Muscle layer of colon (tissue), 2 donors: ENCODE data around the gene GOLGA3.
A peak's percentile ranks its signal among the peaks of the same experiment; 100 is the strongest.
"Not testable (repeated sequence)": the region's sequence is repeated elsewhere in the genome, so short reads cannot be mapped to it uniquely, and the experiment has no call there.

Experiments used
- H3K27ac ChIP-seq: one replicate; pipeline ENCODE4 v1.7.0; 2013; ENCODE audit warnings: low read depth, mild to moderate bottlenecking, low read length, moderate library complexity
- H3K27me3 ChIP-seq, 2 donors: one replicate each; pipeline ENCODE4 v1.7.0; 2013; ENCODE audit warnings: low read length in 2 of 2, mild to moderate bottlenecking in 2 of 2; ENCODE audit not compliant: insufficient read depth in 2 of 2, control insufficient read depth in 1 of 2
- H3K36me3 ChIP-seq: one replicate; pipeline ENCODE4 v1.7.0; 2013; ENCODE audit warnings: mild to moderate bottlenecking, low read length; ENCODE audit not compliant: insufficient read depth
- H3K4me1 ChIP-seq: one replicate; pipeline ENCODE4 v1.7.0; 2013; ENCODE audit warnings: mild to moderate bottlenecking, low read length; ENCODE audit not compliant: insufficient read depth
- H3K4me3 ChIP-seq, 2 donors: one replicate each; pipeline ENCODE4 v1.7.0; 2013; ENCODE audit warnings: low read length in 2 of 2, low read depth in 1 of 2, mild to moderate bottlenecking in 1 of 2, moderate library complexity in 1 of 2
- H3K9ac ChIP-seq: one replicate; pipeline ENCODE4 v1.7.0; 2013; ENCODE audit warnings: low read length
- H3K9me3 ChIP-seq: one replicate; pipeline ENCODE4 v1.7.0; 2013; ENCODE audit warnings: mild to moderate bottlenecking, low read length
- donor health status: abdominal sarcoma.
- donor health status: Adenocarcinoma of cecum.

GOLGA3 gene

GRCh38 chr12:132827763-132828703 lies 636 bp downstream of the GOLGA3 start:
- H3K9me3 ChIP-seq = no peaks in the 10 kb centered on the region
- H3K27me3 ChIP-seq = no peaks in the 10 kb centered on the region
- peak overlapping the region; percentile 41 for H3K9ac ChIP-seq
- H3K4me3 ChIP-seq = peak overlapping the region; percentile 85 to 97
- H3K27ac ChIP-seq = peak overlapping the region; percentile 91
- peaks cover 16% of the 10 kb centered on the region for H3K4me1 ChIP-seq
- H3K36me3 ChIP-seq = peaks cover 31% of the 10 kb centered on the region

GRCh38 chr12:132825861-132826260 lies 2.8 kb downstream of the GOLGA3 start:
- Histone ChIP-seq H3K4me3 (no peak overlapping the region), H3K9ac (no peak overlapping the region), H3K27me3 (no peaks in the 10 kb centered on the region), H3K27ac (no peak overlapping the region), H3K9me3 (no peaks in the 10 kb centered on the region), H3K36me3 (peaks cover 37% of the 10 kb centered on the region), H3K4me1 (peaks cover 16% of the 10 kb centered on the region)

GRCh38 chr12:132825089-132825488 lies 3.6 kb downstream of the GOLGA3 start:
- Histone ChIP-seq H3K27ac (no peak overlapping the region), H3K9ac (no peak overlapping the region), H3K9me3 (no peaks in the 10 kb centered on the region), H3K4me3 (no peak overlapping the region), H3K36me3 (peaks cover 43% of the 10 kb centered on the region), H3K27me3 (no peaks in the 10 kb centered on the region), H3K4me1 (peaks cover 16% of the 10 kb centered on the region)

- no peak overlapping the region for H3K9ac ChIP-seq
- peaks cover 51% of the 10 kb centered on the region for H3K36me3 ChIP-seq
- H3K27me3 ChIP-seq = no peaks in the 10 kb centered on the region
- peaks cover 16% of the 10 kb centered on the region for H3K4me1 ChIP-seq
- H3K9me3 ChIP-seq = no peaks in the 10 kb centered on the region
- no peak overlapping the region for H3K27ac ChIP-seq
- no peak overlapping the region for H3K4me3 ChIP-seq
These were observed 4.6 kb downstream of the GOLGA3 start for GRCh38 chr12:132824053-132824452.

- no peak overlapping the region for H3K9ac ChIP-seq
- H3K36me3 ChIP-seq = peaks cover 61% of the 10 kb centered on the region
These were observed 10.1 kb downstream of the GOLGA3 start for GRCh38 chr12:132818562-132818961.

GRCh38 chr12:132814232-132814631 lies 14.4 kb downstream of the GOLGA3 start:
- Histone ChIP-seq H3K4me1 (no peaks in the 10 kb centered on the region), H3K9me3 (no peaks in the 10 kb centered on the region), H3K4me3 (no peak overlapping the region), H3K9ac (no peak overlapping the region), H3K27me3 (no peaks in the 10 kb centered on the region), H3K27ac (no peak overlapping the region), H3K36me3 (peaks cover 56% of the 10 kb centered on the region)

More at GRCh38 chr12:132818562-132818961, 10.1 kb downstream of the GOLGA3 start:
- H3K27ac ChIP-seq = no peak overlapping the region
- no peaks in the 10 kb centered on the region for H3K4me1 ChIP-seq
- H3K27me3 ChIP-seq = no peaks in the 10 kb centered on the region
- no peaks in the 10 kb centered on the region for H3K9me3 ChIP-seq
- H3K4me3 ChIP-seq = no peak overlapping the region

- Histone ChIP-seq H3K4me3 (no peak overlapping the region), H3K36me3 (peaks cover 50% of the 10 kb centered on the region), H3K9ac (no peak overlapping the region), H3K9me3 (no peaks in the 10 kb centered on the region), H3K27me3 (no peaks in the 10 kb centered on the region), H3K4me1 (no peaks in the 10 kb centered on the region), H3K27ac (no peak overlapping the region)
These were observed 15.2 kb downstream of the GOLGA3 start for GRCh38 chr12:132813443-132813842.

GRCh38 chr12:132812631-132813305 lies 15.9 kb downstream of the GOLGA3 start:
- Histone ChIP-seq H3K9ac (no peak overlapping the region), H3K27ac (no peak overlapping the region), H3K27me3 (no peaks in the 10 kb centered on the region), H3K9me3 (no peaks in the 10 kb centered on the region), H3K4me3 (no peak overlapping the region), H3K36me3 (peaks cover 51% of the 10 kb centered on the region), H3K4me1 (no peaks in the 10 kb centered on the region)

GRCh38 chr12:132809391-132809790 lies 19.3 kb downstream of the GOLGA3 start:
- peaks cover 50% of the 10 kb centered on the region for H3K36me3 ChIP-seq
- not testable (repeated sequence) for H3K9ac ChIP-seq, H3K4me3 ChIP-seq, H3K4me1 ChIP-seq, H3K9me3 ChIP-seq, H3K27me3 ChIP-seq, H3K27ac ChIP-seq

- Histone ChIP-seq H3K9ac (no peak overlapping the region), H3K27me3 (no peaks in the 10 kb centered on the region), H3K36me3 (peaks cover 42% of the 10 kb centered on the region), H3K4me3 (no peak overlapping the region), H3K27ac (no peak overlapping the region), H3K4me1 (no peaks in the 10 kb centered on the region), H3K9me3 (no peaks in the 10 kb centered on the region)
These were observed 21.2 kb downstream of the GOLGA3 start for GRCh38 chr12:132807295-132808092.

- H3K4me1 ChIP-seq = no peaks in the 10 kb centered on the region
- H3K9ac ChIP-seq = no peak overlapping the region
- H3K36me3 ChIP-seq = peaks cover 39% of the 10 kb centered on the region
- no peaks in the 10 kb centered on the region for H3K9me3 ChIP-seq
- H3K4me3 ChIP-seq = no peak overlapping the region
- no peaks in the 10 kb centered on the region for H3K27me3 ChIP-seq
- no peak overlapping the region for H3K27ac ChIP-seq
These were observed 21.8 kb downstream of the GOLGA3 start for GRCh38 chr12:132806857-132807256.
